HK-2 (cell line): ENCODE results near the gene FRA10AC1.

ENCODE experiments used
- DNase-seq: peaks from one replicate; pipeline ENCODE4 v3.0.0-alpha.2; 2018; ENCODE audit not compliant: unreplicated experiment

FRA10AC1 gene

GRCh38 chr10:93629647-93630305, 72.6 kb downstream of the FRA10AC1 start:
- no peak for DNase-seq

- no peak for DNase-seq
Observed at GRCh38 chr10:93628858-93629257, 73.5 kb downstream of the FRA10AC1 start.

DNA sequence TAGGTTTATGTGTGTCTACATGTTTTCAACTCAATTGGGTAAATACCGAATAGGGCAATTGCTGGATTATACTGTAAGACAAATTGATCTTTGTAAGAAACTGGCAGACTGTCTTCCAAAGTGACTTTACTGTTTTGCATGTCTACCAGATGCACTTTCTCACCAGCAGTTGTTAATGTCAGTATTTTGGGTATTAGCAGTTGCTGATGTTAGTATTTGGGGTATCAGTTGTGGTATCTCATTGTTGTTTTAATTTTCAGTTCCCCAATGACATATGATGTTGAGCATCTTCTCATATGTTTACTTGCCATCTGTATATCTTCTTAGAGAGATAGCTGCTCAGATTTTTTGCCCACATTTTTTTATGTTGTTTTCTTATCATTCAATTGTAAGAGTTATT, 79.5 kb downstream of the FRA10AC1 start:
- no peak for DNase-seq

DNA sequence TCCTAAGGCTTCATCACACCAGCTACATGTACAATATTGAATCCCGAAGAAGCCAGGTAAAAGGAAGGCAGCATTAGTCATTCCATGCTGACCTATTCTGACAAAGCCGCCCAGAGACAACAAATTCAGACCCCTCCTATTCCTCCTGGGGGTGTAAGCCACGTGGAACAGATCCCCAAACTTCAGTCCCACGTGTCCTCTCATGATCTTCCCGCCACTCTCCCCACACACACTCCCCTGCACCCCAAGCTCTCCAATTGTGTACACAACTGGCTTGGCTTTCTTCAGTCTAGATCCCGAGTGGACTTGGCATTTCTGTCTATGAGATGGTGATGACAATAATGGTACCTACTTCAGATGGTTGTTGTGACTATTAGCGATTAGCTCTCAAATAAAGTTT, 81.5 kb downstream of the FRA10AC1 start:
- no peak for DNase-seq
